GM23338 (cell line): Measurements from ENCODE around the gene BAHCC1.

ENCODE experiments used
- CREB1 ChIP-seq: fragments of 250-450 bp; sonication (Bioruptor Pico); IDR thresholded peaks from 2 replicates; pipeline ENCODE4 v1.5.0; 2020; ENCODE audit warnings: low read depth, mild to moderate bottlenecking, moderate library complexity
- EZH2 ChIP-seq: fragments of 200-600 bp; sonication (generic); IDR thresholded peaks from one replicate; pipeline ENCODE4 v1.8.0; 2017; ENCODE audit warnings: antibody characterized with exemption, mild to moderate bottlenecking, low read depth; ENCODE audit not compliant: unreplicated experiment
- EZH2phosphoT487 ChIP-seq: fragments of 200-600 bp; sonication (generic); IDR thresholded peaks from one replicate; pipeline ENCODE4 v1.8.1; 2018; ENCODE audit warnings: antibody characterized with exemption; ENCODE audit not compliant: unreplicated experiment
- JUNB ChIP-seq: IDR thresholded peaks from one replicate; pipeline ENCODE4 v1.6.1; 2016; ENCODE audit warnings: antibody characterized with exemption; ENCODE audit not compliant: unreplicated experiment
- NANOG ChIP-seq: IDR thresholded peaks from 2 replicates; pipeline ENCODE4 v1.6.1; 2016; ENCODE audit warnings: antibody characterized with exemption, borderline replicate concordance
- POLR2AphosphoS5 ChIP-seq: IDR thresholded peaks from 2 replicates; pipeline ENCODE4 v1.6.1; 2016; ENCODE audit warnings: antibody characterized with exemption, low read depth
- STAT1 ChIP-seq: IDR thresholded peaks from one replicate; pipeline ENCODE4 v1.6.1; 2016; ENCODE audit warnings: antibody characterized with exemption; ENCODE audit not compliant: unreplicated experiment
- ZNF114 ChIP-seq: fragments of 250-450 bp; sonication (Bioruptor Pico); IDR thresholded peaks from 2 replicates; pipeline ENCODE4 v1.5.0; 2020; ENCODE audit warnings: mild to moderate bottlenecking, moderate library complexity
- ZNF331 ChIP-seq: fragments of 250-450 bp; sonication (Bioruptor Pico); IDR thresholded peaks from 2 replicates; pipeline ENCODE4 v1.5.0; 2020; ENCODE audit warnings: low read depth, mild to moderate bottlenecking, moderate library complexity
- TF ChIP-seq, protein P1 (sequence below), 2 experiments: fragments of 200-600 bp in 1 of 2; sonication (generic) in 1 of 2; conservative IDR thresholded peaks; 2 replicates each; pipeline versions ENCODE4 v1.5.1 to v1.6.1; 2016 to 2017; ENCODE audit warnings: antibody characterized with exemption in 2 of 2, low read depth in 2 of 2, mild to moderate bottlenecking in 2 of 2, moderate library complexity in 1 of 2
- TF ChIP-seq, protein P2 (sequence below): IDR thresholded peaks from one replicate; pipeline ENCODE4 v1.6.1; 2018; ENCODE audit warnings: antibody characterized with exemption; ENCODE audit not compliant: unreplicated experiment
- TF ChIP-seq, protein P3 (sequence below): IDR thresholded peaks from 2 replicates; pipeline ENCODE4 v1.6.1; 2016; ENCODE audit warnings: antibody characterized with exemption
- TF ChIP-seq, protein P4 (sequence below): fragments of 250-450 bp; sonication (Bioruptor Pico); IDR thresholded peaks from 2 replicates; pipeline ENCODE4 v1.5.0; 2020; ENCODE audit warnings: mild to moderate bottlenecking, moderate library complexity

DNA sequence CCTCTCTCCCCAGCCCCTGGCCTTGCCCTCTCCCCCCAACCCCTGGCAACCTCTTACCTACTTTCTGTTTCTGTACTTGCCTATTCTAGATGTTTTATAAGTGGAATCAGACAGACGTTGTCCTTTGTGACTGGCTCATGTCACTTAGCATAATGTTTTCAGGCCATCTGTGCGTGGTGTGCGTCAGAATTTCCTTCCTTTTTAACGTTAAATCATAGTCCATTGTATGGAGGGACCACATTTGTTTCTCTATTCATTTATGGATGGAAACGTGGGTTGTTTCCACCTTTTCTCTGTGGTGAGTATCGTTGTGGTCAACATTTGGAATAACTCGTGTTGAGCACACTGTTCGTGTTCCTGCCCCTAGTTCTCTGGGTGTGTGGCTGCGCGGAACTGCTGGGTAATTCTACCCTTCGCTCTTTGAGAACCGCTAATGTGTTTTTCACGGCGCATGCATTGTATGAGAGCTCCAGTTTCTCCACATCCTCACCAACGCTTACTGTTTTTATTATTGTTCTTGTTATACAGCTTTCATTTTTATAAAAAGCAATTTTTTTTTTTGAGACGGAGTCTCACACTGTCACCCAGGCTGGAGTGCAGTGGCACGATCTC is 91.0 kb downstream of the BAHCC1 start:
- TF ChIP-seq, protein P1, sequence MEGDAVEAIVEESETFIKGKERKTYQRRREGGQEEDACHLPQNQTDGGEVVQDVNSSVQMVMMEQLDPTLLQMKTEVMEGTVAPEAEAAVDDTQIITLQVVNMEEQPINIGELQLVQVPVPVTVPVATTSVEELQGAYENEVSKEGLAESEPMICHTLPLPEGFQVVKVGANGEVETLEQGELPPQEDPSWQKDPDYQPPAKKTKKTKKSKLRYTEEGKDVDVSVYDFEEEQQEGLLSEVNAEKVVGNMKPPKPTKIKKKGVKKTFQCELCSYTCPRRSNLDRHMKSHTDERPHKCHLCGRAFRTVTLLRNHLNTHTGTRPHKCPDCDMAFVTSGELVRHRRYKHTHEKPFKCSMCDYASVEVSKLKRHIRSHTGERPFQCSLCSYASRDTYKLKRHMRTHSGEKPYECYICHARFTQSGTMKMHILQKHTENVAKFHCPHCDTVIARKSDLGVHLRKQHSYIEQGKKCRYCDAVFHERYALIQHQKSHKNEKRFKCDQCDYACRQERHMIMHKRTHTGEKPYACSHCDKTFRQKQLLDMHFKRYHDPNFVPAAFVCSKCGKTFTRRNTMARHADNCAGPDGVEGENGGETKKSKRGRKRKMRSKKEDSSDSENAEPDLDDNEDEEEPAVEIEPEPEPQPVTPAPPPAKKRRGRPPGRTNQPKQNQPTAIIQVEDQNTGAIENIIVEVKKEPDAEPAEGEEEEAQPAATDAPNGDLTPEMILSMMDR (conservative IDR thresholded peaks at IDR 0.05; ENCODE audit: low read depth in 2 of 2) = no peak
- TF ChIP-seq EZH2 (no peak), POLR2AphosphoS5 (no peak), CREB1 (no peak), EZH2phosphoT487 (no peak), ZNF114 (CRISPR knock-in tag) (no peak), JUNB (no peak), STAT1 (no peak), ZNF331 (CRISPR knock-in tag) (no peak), NANOG (no peak)
- TF ChIP-seq, protein P2, sequence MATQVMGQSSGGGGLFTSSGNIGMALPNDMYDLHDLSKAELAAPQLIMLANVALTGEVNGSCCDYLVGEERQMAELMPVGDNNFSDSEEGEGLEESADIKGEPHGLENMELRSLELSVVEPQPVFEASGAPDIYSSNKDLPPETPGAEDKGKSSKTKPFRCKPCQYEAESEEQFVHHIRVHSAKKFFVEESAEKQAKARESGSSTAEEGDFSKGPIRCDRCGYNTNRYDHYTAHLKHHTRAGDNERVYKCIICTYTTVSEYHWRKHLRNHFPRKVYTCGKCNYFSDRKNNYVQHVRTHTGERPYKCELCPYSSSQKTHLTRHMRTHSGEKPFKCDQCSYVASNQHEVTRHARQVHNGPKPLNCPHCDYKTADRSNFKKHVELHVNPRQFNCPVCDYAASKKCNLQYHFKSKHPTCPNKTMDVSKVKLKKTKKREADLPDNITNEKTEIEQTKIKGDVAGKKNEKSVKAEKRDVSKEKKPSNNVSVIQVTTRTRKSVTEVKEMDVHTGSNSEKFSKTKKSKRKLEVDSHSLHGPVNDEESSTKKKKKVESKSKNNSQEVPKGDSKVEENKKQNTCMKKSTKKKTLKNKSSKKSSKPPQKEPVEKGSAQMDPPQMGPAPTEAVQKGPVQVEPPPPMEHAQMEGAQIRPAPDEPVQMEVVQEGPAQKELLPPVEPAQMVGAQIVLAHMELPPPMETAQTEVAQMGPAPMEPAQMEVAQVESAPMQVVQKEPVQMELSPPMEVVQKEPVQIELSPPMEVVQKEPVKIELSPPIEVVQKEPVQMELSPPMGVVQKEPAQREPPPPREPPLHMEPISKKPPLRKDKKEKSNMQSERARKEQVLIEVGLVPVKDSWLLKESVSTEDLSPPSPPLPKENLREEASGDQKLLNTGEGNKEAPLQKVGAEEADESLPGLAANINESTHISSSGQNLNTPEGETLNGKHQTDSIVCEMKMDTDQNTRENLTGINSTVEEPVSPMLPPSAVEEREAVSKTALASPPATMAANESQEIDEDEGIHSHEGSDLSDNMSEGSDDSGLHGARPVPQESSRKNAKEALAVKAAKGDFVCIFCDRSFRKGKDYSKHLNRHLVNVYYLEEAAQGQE = no peak
- TF ChIP-seq, protein P3, sequence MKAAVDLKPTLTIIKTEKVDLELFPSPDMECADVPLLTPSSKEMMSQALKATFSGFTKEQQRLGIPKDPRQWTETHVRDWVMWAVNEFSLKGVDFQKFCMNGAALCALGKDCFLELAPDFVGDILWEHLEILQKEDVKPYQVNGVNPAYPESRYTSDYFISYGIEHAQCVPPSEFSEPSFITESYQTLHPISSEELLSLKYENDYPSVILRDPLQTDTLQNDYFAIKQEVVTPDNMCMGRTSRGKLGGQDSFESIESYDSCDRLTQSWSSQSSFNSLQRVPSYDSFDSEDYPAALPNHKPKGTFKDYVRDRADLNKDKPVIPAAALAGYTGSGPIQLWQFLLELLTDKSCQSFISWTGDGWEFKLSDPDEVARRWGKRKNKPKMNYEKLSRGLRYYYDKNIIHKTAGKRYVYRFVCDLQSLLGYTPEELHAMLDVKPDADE = no peak
- TF ChIP-seq, protein P4, sequence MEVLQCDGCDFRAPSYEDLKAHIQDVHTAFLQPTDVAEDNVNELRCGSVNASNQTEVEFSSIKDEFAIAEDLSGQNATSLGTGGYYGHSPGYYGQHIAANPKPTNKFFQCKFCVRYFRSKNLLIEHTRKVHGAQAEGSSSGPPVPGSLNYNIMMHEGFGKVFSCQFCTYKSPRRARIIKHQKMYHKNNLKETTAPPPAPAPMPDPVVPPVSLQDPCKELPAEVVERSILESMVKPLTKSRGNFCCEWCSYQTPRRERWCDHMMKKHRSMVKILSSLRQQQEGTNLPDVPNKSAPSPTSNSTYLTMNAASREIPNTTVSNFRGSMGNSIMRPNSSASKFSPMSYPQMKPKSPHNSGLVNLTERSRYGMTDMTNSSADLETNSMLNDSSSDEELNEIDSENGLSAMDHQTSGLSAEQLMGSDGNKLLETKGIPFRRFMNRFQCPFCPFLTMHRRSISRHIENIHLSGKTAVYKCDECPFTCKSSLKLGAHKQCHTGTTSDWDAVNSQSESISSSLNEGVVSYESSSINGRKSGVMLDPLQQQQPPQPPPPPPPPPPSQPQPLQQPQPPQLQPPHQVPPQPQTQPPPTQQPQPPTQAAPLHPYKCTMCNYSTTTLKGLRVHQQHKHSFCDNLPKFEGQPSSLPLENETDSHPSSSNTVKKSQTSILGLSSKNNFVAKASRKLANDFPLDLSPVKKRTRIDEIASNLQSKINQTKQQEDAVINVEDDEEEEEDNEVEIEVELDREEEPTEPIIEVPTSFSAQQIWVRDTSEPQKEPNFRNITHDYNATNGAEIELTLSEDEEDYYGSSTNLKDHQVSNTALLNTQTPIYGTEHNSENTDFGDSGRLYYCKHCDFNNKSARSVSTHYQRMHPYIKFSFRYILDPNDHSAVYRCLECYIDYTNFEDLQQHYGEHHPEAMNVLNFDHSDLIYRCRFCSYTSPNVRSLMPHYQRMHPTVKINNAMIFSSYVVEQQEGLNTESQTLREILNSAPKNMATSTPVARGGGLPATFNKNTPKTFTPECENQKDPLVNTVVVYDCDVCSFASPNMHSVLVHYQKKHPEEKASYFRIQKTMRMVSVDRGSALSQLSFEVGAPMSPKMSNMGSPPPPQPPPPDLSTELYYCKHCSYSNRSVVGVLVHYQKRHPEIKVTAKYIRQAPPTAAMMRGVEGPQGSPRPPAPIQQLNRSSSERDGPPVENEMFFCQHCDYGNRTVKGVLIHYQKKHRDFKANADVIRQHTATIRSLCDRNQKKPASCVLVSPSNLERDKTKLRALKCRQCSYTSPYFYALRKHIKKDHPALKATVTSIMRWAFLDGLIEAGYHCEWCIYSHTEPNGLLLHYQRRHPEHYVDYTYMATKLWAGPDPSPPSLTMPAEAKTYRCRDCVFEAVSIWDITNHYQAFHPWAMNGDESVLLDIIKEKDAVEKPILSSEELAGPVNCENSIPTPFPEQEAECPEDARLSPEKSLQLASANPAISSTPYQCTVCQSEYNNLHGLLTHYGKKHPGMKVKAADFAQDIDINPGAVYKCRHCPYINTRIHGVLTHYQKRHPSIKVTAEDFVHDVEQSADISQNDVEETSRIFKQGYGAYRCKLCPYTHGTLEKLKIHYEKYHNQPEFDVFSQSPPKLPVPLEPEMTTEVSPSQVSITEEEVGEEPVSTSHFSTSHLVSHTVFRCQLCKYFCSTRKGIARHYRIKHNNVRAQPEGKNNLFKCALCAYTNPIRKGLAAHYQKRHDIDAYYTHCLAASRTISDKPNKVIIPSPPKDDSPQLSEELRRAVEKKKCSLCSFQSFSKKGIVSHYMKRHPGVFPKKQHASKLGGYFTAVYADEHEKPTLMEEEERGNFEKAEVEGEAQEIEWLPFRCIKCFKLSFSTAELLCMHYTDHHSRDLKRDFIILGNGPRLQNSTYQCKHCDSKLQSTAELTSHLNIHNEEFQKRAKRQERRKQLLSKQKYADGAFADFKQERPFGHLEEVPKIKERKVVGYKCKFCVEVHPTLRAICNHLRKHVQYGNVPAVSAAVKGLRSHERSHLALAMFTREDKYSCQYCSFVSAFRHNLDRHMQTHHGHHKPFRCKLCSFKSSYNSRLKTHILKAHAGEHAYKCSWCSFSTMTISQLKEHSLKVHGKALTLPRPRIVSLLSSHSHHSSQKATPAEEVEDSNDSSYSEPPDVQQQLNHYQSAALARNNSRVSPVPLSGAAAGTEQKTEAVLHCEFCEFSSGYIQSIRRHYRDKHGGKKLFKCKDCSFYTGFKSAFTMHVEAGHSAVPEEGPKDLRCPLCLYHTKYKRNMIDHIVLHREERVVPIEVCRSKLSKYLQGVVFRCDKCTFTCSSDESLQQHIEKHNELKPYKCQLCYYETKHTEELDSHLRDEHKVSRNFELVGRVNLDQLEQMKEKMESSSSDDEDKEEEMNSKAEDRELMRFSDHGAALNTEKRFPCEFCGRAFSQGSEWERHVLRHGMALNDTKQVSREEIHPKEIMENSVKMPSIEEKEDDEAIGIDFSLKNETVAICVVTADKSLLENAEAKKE (CRISPR knock-in tag) = no peak
